AG09319 (cell line): Measurements from ENCODE around the gene PALM.

Source experiments
- DNase-seq: peaks from one replicate; pipeline ENCODE4 v3.0.0-alpha.2; 2010; ENCODE audit warnings: low read depth; ENCODE audit errors: extremely low read depth
- TF ChIP-seq, protein P1 (sequence below): IDR thresholded peaks from 2 replicates; pipeline ENCODE4 v1.5.1; 2011; ENCODE audit warnings: low read depth, mild to moderate bottlenecking, inconsistent platforms, low read length, moderate library complexity

The PALM gene, protein sequence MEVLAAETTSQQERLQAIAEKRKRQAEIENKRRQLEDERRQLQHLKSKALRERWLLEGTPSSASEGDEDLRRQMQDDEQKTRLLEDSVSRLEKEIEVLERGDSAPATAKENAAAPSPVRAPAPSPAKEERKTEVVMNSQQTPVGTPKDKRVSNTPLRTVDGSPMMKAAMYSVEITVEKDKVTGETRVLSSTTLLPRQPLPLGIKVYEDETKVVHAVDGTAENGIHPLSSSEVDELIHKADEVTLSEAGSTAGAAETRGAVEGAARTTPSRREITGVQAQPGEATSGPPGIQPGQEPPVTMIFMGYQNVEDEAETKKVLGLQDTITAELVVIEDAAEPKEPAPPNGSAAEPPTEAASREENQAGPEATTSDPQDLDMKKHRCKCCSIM

DNA sequence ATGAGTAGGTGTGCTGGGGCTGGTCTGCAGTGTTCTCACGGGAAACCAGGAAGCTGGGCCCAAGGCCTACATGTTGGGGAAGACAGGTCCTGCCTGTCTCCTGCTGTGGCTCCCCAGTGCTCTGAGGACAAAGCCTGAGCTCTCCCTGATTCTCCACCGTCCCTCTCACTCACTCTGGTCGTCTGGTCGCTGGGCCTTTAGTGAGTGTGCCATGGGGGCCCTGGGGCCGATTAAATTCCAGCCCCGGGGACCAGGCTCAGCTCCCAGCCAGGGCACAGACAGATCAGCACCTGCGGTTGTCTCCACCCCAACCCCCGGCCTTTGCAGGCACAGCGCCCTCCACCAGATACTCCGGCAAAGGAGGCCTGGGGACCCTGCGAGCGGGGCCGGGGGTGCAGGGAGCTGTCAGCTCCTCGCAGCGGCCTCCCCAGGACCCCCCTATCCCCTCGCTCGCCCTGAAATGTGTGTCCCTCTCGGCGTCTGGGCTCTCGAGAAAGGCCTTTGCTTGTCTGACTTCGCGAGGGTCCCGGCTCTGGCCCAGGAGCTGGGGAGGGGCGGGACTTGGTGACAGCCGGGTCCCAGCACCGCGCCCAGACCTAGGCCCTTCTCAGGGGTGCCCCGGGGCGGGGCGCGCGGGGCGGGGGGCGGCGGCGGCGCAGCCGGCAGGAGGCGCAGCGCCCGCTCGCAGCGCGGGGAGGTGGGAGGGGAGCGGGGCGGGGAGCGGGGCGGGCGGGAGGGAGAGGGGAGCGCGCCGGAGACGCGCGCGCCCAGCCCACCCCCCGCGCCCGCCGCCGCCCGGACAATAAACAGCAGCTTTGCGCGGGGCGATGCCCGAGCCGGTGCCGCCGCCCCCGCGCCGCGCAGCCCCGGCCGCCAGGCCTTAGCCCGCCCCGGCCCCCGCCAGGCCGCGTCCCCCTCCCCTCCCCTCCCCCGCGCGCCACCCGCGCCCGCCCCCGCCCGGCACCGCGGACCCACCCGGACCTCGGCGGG, at the start of gene PALM:
TSS of gene PALM (plus strand) at position 782 of the 990 bp plus-strand sequence. CDS start 212 bp downstream, outside the sequence.
- no peak for DNase-seq
- TF ChIP-seq, protein P1, sequence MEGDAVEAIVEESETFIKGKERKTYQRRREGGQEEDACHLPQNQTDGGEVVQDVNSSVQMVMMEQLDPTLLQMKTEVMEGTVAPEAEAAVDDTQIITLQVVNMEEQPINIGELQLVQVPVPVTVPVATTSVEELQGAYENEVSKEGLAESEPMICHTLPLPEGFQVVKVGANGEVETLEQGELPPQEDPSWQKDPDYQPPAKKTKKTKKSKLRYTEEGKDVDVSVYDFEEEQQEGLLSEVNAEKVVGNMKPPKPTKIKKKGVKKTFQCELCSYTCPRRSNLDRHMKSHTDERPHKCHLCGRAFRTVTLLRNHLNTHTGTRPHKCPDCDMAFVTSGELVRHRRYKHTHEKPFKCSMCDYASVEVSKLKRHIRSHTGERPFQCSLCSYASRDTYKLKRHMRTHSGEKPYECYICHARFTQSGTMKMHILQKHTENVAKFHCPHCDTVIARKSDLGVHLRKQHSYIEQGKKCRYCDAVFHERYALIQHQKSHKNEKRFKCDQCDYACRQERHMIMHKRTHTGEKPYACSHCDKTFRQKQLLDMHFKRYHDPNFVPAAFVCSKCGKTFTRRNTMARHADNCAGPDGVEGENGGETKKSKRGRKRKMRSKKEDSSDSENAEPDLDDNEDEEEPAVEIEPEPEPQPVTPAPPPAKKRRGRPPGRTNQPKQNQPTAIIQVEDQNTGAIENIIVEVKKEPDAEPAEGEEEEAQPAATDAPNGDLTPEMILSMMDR, result no peak

DNA sequence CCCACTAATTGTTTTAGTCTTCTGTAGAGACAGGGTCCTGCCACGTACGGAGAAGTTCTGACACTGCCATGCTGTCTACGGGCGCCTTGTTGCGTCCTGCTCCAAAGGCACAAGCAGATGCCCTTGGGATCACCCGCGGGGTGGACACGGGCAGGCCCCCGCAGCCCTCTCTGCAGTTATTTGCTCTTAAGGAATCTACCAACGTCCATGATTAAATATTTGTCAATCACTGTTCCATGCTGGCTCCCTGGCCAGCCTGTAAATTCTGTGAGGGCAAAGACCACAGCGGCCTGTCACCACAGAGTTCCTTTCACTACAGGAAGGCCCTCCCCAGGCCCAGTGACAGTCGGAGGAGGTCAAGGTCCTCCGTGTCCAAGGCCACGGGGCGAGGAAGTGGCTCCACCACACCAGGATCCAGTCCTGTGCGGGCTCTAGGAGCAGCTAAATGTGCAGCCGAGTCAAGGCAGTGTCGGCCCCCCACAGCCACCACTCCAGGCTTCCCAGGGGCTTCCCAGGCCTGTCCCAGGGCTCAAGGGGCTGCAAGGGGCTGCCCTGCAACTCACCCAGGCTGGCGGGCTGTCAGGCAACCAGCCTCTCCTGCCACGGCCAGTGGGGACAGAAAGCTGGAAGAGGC, 47.8 kb upstream of the PALM start:
- TF ChIP-seq, protein P1, result no peak

DNA sequence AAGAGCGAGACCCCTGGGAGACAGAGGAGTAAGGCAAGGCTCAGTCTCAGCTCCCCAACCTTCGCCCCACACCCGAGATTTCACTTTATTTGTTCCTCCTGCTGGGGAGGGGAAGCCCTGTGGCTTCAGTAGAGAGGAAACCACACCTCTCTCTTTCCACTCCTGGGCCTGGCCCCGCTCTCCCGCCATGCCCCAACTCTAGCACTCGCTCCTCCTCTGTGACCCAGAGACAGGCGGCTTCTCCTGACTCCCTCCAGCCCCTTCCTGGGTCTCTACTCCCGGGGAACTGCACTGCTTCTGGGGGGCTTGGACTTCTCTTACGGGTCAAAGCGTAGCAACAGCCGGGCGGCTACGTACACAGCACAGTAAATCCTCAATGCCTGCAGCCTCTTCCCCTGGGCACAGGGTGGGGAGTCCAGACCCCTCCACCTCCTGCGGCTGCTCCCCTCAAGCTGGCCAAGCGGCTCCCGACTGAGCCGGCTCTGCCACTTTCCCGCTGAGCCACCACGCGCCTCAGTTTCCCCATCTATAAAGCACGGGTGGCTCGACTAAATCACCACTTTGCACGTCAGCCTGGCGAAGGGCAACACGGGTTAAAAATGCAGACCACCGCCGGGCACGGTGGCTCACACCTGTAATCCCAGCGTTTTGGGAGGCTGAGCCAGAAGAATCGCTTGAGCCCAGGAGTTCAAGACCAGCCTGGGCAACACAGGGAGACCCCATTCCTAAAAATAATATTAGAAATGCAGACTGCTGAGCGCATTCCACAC, 47.1 kb upstream of the PALM start:
- no peak for DNase-seq
- TF ChIP-seq, protein P1, result no peak

More for the DNA sequence above, 47.8 kb upstream of the PALM start:
- no peak for DNase-seq

DNA sequence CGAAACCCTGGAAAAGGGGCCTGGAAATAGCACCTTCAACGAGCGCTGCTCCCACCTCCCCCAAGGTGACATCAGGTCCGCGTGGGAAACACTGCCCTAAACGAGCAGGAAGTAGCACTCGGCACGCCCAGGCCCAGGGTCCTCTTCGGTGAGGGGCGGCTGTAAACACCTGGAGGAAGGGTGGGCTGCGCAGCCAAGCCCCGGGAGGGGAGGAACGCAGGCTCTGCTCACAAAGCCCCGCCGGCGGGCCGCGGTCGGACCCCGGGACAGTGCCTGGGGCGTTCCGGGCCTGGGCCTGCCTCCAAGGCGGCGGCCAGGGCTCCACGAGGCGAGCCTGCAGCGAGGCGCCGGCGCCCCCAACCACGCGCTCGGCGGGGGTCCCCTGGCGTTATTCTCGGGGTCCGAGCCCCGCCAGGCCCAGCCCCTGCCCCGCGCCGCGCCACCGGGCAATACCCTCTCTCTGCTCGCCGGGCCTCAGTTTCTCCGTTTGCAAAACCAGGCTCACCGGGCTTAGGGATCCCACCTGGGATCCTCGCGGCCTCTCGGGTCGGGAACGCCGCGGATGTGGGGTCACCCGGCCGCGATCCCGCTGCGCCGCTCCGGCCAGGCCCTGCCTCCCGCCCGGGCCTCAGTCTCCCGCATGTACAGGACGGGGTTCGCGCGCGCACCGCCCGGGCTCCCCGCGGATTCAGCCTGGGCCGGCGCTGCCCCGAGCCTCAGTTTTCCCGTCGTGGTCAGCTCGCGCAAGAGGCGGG, 46.4 kb upstream of the PALM start:
- no peak for DNase-seq
- TF ChIP-seq, protein P1, result no peak

DNA sequence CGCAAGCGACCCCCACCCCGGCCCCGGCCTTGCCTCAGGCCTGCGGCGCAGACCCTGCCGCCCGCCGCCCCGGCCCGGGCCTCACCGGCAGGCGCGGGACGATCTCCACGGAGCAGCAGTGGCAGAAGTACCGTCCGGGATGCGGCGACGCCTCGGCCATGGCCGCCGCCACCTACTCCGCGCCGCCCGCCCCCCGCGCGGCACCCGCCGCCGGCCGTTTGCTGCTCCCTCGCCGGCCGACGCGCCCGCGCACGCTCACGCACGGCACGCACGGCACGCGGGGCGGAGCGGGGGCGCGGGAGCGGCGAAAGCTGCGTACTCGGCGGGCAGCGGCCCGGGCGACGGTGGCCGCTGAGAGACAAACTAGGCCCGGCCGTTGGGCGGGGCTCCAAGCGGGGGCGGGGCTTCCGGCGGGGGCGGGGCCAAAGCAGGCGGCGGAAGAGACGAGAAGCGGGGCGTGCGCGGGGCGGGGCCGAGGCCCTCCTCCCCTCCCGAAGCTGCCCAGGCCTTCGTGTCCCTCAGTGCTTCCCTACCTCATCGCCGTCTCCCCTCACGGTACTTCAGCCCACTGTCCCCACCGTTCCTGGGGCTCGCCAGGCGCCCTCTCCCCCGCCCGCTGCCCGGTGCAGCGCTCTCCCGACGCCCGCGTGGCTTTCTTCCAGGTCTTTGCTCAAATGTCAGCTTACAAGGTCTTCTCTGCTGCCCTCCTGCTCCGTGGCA, 45.6 kb upstream of the PALM start, which contains the start of gene RNF126:
TSS of gene RNF126 (minus strand) at position 253 of the 720 bp plus-strand sequence. CDS start at position 160, 93 bp downstream.
- TF ChIP-seq, protein P1, result no peak

More for the DNA sequence above, 45.6 kb upstream of the PALM start, which contains the start of gene RNF126:
- DNase-seq, result peak; percentile 75
